Posterior cingulate gyrus (tissue), 11 donors: ENCODE results near the gene NDUFAF2.

Source experiments
- DNase-seq, 10 donors: peaks; one replicate each; pipeline versions ENCODE4 v3.0.0 to v3.0.0-alpha.2; 2020 to 2021; ENCODE audit warnings: mixed read lengths in 3 of 10
- intact Hi-C: fragments of 100-400 bp; cut with DNase I; formaldehyde crosslinking; loops from one replicate; pipeline ENCODE4 v1.15.1; 2023

NDUFAF2 gene

GRCh38 chr5:60944904-60945812, at the start of gene NDUFAF2, which contains the start of gene ERCC8:
Gene NDUFAF2 (plus strand): TSS chr5:60945205. CDS start chr5:60945256, 51 bp downstream.
Gene ERCC8 (minus strand): TSS chr5:60945070. CDS start chr5:60945008, 62 bp downstream.
- intact Hi-C loops, result loop anchor here (10.0 kb wide), 1 partner anchor 220 kb away; the partner anchor contains the start of gene SMIM15

GRCh38 chr5:60896991-60897390, 48.0 kb upstream of the NDUFAF2 start:
- intact Hi-C loops, result no loop called here
- DNase-seq, result no peak

More at GRCh38 chr5:60944904-60945812, at the start of gene NDUFAF2, which contains the start of gene ERCC8:
- peak; percentile 85 to 99 (median 93) for DNase-seq

GRCh38 chr5:60903356-60903755, 41.6 kb upstream of the NDUFAF2 start:
- intact Hi-C loops, result no loop called here

GRCh38 chr5:60916646-60917045, 28.4 kb upstream of the NDUFAF2 start:
- intact Hi-C loops, result no loop called here
- DNase-seq, result no peak

More at GRCh38 chr5:60903356-60903755, 41.6 kb upstream of the NDUFAF2 start:
- no peak for DNase-seq

GRCh38 chr5:60918466-60918865, 26.5 kb upstream of the NDUFAF2 start:
- no peak for DNase-seq
- intact Hi-C loops, result no loop called here

- no peak for DNase-seq
- intact Hi-C loops, result loop anchor here (10.0 kb wide), 1 partner anchor 253 kb away; no protein-coding TSS in a partner anchor
Measured at GRCh38 chr5:60927450-60927849, 17.6 kb upstream of the NDUFAF2 start.

- intact Hi-C loops, result loop anchor here (10.0 kb wide), 1 partner anchor 254 kb away; no protein-coding TSS in a partner anchor
- no peak for DNase-seq
Measured at GRCh38 chr5:60929024-60929423, 16.0 kb upstream of the NDUFAF2 start.

- intact Hi-C loops, result loop anchor here (10.0 kb wide), 1 partner anchor 221 kb away; the partner anchor contains the start of gene SMIM15
- DNase-seq, result no peak
Measured at GRCh38 chr5:60943624-60944023, 1.4 kb upstream of the NDUFAF2 start.

GRCh38 chr5:60945813-60946187, 795 bp downstream of the NDUFAF2 start:
- intact Hi-C loops, result loop anchor here (10.0 kb wide), 1 partner anchor 219 kb away; the partner anchor contains the start of gene SMIM15
- peak in 5 of 10 donors; percentile 19 to 87 (median 30) for DNase-seq

- no peak for DNase-seq
- intact Hi-C loops, result loop anchor here (10.0 kb wide), 1 partner anchor 216 kb away; the partner anchor contains the start of gene SMIM15
Measured at GRCh38 chr5:60948738-60949137, 3.7 kb downstream of the NDUFAF2 start.

GRCh38 chr5:60955239-60955638, 10.2 kb downstream of the NDUFAF2 start:
- no peak for DNase-seq
- intact Hi-C loops, result loop anchor here (5.0 kb wide), 1 partner anchor 977 kb away; no protein-coding TSS in a partner anchor

- intact Hi-C loops, result loop anchor here (5.0 kb wide), 1 partner anchor 974 kb away; no protein-coding TSS in a partner anchor
- DNase-seq, result no peak
Measured at GRCh38 chr5:60958088-60958487, 13.1 kb downstream of the NDUFAF2 start.

GRCh38 chr5:60958712-60959111, 13.7 kb downstream of the NDUFAF2 start:
- DNase-seq, result no peak
- intact Hi-C loops, result loop anchor here (5.0 kb wide), 1 partner anchor 974 kb away; no protein-coding TSS in a partner anchor

- intact Hi-C loops, result loop anchor here (5.0 kb wide), 1 partner anchor 973 kb away; no protein-coding TSS in a partner anchor
Measured at GRCh38 chr5:60959156-60959555, 14.2 kb downstream of the NDUFAF2 start.

GRCh38 chr5:60960591-60960990, 15.6 kb downstream of the NDUFAF2 start:
- DNase-seq, result no peak
- intact Hi-C loops, result loop anchor here (10.0 kb wide), 1 partner anchor 864 kb away; no protein-coding TSS in a partner anchor

More at GRCh38 chr5:60959156-60959555, 14.2 kb downstream of the NDUFAF2 start:
- DNase-seq, result no peak

GRCh38 chr5:60961685-60962084, 16.7 kb downstream of the NDUFAF2 start:
- no peak for DNase-seq
- intact Hi-C loops, result loop anchor here (10.0 kb wide), 1 partner anchor 863 kb away; no protein-coding TSS in a partner anchor

GRCh38 chr5:60972231-60972630, 27.2 kb downstream of the NDUFAF2 start:
- intact Hi-C loops, result no loop called here
- no peak for DNase-seq

GRCh38 chr5:60977956-60978737, 33.1 kb downstream of the NDUFAF2 start:
- intact Hi-C loops, result no loop called here
- no peak for DNase-seq

GRCh38 chr5:60978968-60979367, 34.0 kb downstream of the NDUFAF2 start:
- intact Hi-C loops, result no loop called here
- DNase-seq, result no peak

GRCh38 chr5:60980511-60980910, 35.5 kb downstream of the NDUFAF2 start:
- intact Hi-C loops, result no loop called here
- no peak for DNase-seq
